GM21576 (cell line): Measurements from ENCODE around the gene SYT3.
A peak's percentile ranks its signal among the peaks of the same experiment; 100 is the strongest.

ENCODE experiments used
- ATAC-seq: cut with Tn5 transposase; IDR thresholded peaks from one replicate; pipeline ENCODE4 v1.9.1; 2021; ENCODE audit warnings: mild to moderate bottlenecking, moderate library complexity; ENCODE audit not compliant: unreplicated experiment

The SYT3 gene

GRCh38 chr19:50662651-50663481, 23.2 kb upstream of the SYT3 start:
- no peak for ATAC-seq

GRCh38 chr19:50661766-50662650, 22.3 kb upstream of the SYT3 start:
- ATAC-seq = no peak

- ATAC-seq = no peak
Measured at GRCh38 chr19:50661023-50661422, 21.3 kb upstream of the SYT3 start.

- ATAC-seq = no peak
Measured at GRCh38 chr19:50660088-50660366, 20.3 kb upstream of the SYT3 start.

GRCh38 chr19:50659318-50660087, 19.8 kb upstream of the SYT3 start:
- no peak for ATAC-seq

GRCh38 chr19:50658441-50659317, 19.0 kb upstream of the SYT3 start:
- ATAC-seq = no peak

- ATAC-seq = peak; percentile 60
Measured at GRCh38 chr19:50657712-50658440, 18.2 kb upstream of the SYT3 start.

GRCh38 chr19:50657222-50657669, 17.6 kb upstream of the SYT3 start:
- no peak for ATAC-seq

GRCh38 chr19:50654882-50655281, 15.2 kb upstream of the SYT3 start:
- no peak for ATAC-seq

- no peak for ATAC-seq
Measured at GRCh38 chr19:50652722-50653121, 13.0 kb upstream of the SYT3 start.

GRCh38 chr19:50651174-50651573, 11.5 kb upstream of the SYT3 start:
- no peak for ATAC-seq

- no peak for ATAC-seq
Measured at GRCh38 chr19:50649433-50650391, 10.0 kb upstream of the SYT3 start, which contains the start of gene C19orf81. Gene C19orf81, plus strand, starts transcription at chr19:50649445. Its CDS starts 0 bp downstream, at chr19:50649445.

GRCh38 chr19:50648659-50649058, 9.0 kb upstream of the SYT3 start:
- ATAC-seq = no peak

GRCh38 chr19:50647879-50648615, 8.4 kb upstream of the SYT3 start:
- no peak for ATAC-seq

GRCh38 chr19:50646074-50646807, 6.6 kb upstream of the SYT3 start:
- ATAC-seq = no peak

- no peak for ATAC-seq
Measured at GRCh38 chr19:50645107-50645506, 5.4 kb upstream of the SYT3 start.

- ATAC-seq = no peak
Measured at GRCh38 chr19:50644315-50644915, 4.7 kb upstream of the SYT3 start.
